ENCODE data around the gene ABTB2.
A peak's percentile ranks its signal among the peaks of the same experiment; 100 is the strongest.

The ABTB2 gene

GRCh38 chr11:34299284-34299972, 58.4 kb downstream of the ABTB2 start:
- intact Hi-C loops (cut with DNase I): no loop called here
- no peak for DNase-seq

GRCh38 chr11:34298871-34299270, 58.9 kb downstream of the ABTB2 start:
- intact Hi-C loops (cut with DNase I): no loop called here
- DNase-seq: no peak

- intact Hi-C loops (cut with DNase I): no loop called here
- DNase-seq: no peak
Observed at GRCh38 chr11:34296412-34296811, 61.4 kb downstream of the ABTB2 start.

- no peak for DNase-seq
- intact Hi-C loops (cut with DNase I): no loop called here
Observed at GRCh38 chr11:34292546-34292945, 65.3 kb downstream of the ABTB2 start.

GRCh38 chr11:34292111-34292510, 65.7 kb downstream of the ABTB2 start:
- DNase-seq: no peak
- intact Hi-C loops (cut with DNase I): no loop called here

- DNase-seq: no peak
- intact Hi-C loops (cut with DNase I): no loop called here
Observed at GRCh38 chr11:34290926-34291325, 66.9 kb downstream of the ABTB2 start.

- intact Hi-C loops (cut with DNase I): no loop called here
- DNase-seq: no peak
Observed at GRCh38 chr11:34288492-34288891, 69.3 kb downstream of the ABTB2 start.

GRCh38 chr11:34284811-34285481, 72.9 kb downstream of the ABTB2 start:
- no peak for DNase-seq
- intact Hi-C loops (cut with DNase I): no loop called here

GRCh38 chr11:34284156-34284555, 73.7 kb downstream of the ABTB2 start:
- intact Hi-C loops (cut with DNase I): no loop called here
- no peak for DNase-seq

GRCh38 chr11:34280945-34281872, 76.6 kb downstream of the ABTB2 start:
- intact Hi-C loops (cut with DNase I): no loop called here
- no peak for DNase-seq

- intact Hi-C loops (cut with DNase I): no loop called here
- DNase-seq: no peak
Observed at GRCh38 chr11:34278693-34279297, 79.0 kb downstream of the ABTB2 start.

- DNase-seq: no peak
- intact Hi-C loops (cut with DNase I): no loop called here
Observed at GRCh38 chr11:34278175-34278574, 79.6 kb downstream of the ABTB2 start.

GRCh38 chr11:34277171-34277570, 80.6 kb downstream of the ABTB2 start:
- DNase-seq: no peak
- intact Hi-C loops (cut with DNase I): no loop called here

GRCh38 chr11:34276352-34276864, 81.4 kb downstream of the ABTB2 start:
- intact Hi-C loops (cut with DNase I): no loop called here

GRCh38 chr11:34275486-34275885, 82.3 kb downstream of the ABTB2 start:
- DNase-seq: no peak
- intact Hi-C loops (cut with DNase I): no loop called here

More at GRCh38 chr11:34276352-34276864, 81.4 kb downstream of the ABTB2 start:
- DNase-seq: no peak

- intact Hi-C loops (cut with DNase I): no loop called here
- peak; percentile 35 to 93 (median 60) for DNase-seq
Observed at GRCh38 chr11:34274712-34275398, 83.0 kb downstream of the ABTB2 start.

- no peak for DNase-seq
- intact Hi-C loops (cut with DNase I): no loop called here
Observed at GRCh38 chr11:34273099-34273498, 84.7 kb downstream of the ABTB2 start.

- no peak for DNase-seq
- intact Hi-C loops (cut with DNase I): no loop called here
Observed at GRCh38 chr11:34271727-34272126, 86.1 kb downstream of the ABTB2 start.

GRCh38 chr11:34270711-34271110, 87.1 kb downstream of the ABTB2 start:
- intact Hi-C loops (cut with DNase I): no loop called here
- no peak for DNase-seq

GRCh38 chr11:34269694-34270245, 88.0 kb downstream of the ABTB2 start:
- intact Hi-C loops (cut with DNase I): no loop called here
- no peak for DNase-seq
